ENCODE results near the gene PIK3C2G. TPM values are rescaled to one million over a fixed set of nuclear protein-coding genes. Genes with fewer than 3 reads are reported as not detected.

PIK3C2G gene
- total RNA-seq, 1 donor from 2014 or later, result 0.69 TPM

- Histone ChIP-seq H3K27ac (no peak overlapping the region), H3K4me3 (no peak overlapping the region), H3K4me1 (no peaks in the 10 kb centered on the region), H3K27me3 (no peaks in the 10 kb centered on the region), H3K36me3 (no peaks in the 10 kb centered on the region), H3K9me3 (no peaks in the 10 kb centered on the region)
- ATAC-seq (no peak), DNase-seq (no peak)
- intact Hi-C loops (cut with DNase I), result no loop called here
- TF ChIP-seq, protein P1, sequence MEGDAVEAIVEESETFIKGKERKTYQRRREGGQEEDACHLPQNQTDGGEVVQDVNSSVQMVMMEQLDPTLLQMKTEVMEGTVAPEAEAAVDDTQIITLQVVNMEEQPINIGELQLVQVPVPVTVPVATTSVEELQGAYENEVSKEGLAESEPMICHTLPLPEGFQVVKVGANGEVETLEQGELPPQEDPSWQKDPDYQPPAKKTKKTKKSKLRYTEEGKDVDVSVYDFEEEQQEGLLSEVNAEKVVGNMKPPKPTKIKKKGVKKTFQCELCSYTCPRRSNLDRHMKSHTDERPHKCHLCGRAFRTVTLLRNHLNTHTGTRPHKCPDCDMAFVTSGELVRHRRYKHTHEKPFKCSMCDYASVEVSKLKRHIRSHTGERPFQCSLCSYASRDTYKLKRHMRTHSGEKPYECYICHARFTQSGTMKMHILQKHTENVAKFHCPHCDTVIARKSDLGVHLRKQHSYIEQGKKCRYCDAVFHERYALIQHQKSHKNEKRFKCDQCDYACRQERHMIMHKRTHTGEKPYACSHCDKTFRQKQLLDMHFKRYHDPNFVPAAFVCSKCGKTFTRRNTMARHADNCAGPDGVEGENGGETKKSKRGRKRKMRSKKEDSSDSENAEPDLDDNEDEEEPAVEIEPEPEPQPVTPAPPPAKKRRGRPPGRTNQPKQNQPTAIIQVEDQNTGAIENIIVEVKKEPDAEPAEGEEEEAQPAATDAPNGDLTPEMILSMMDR (IDR thresholded peaks at IDR 0.05), result no peak
Observed at GRCh38 chr12:18595412-18595811, 334.1 kb downstream of the PIK3C2G start.

DNA sequence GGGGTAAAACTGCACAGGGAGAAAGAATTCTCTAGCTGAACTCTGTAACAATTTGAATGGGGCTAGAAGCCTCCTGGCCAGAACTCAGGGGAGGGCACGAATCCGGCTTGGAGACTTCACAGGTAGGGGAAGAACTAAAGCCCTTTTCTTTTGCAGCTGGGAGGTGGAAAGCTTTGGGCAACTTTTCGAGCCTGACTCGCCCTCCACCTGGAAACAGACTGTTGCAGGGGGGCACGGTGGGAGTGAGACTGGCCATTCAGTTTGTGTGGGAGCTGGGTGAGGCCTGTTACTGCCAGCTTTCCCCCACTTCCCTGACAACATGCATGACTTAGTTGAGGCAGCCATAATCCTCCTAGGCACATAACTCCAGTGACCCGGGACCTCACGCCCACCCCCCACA lies 340.6 kb downstream of the PIK3C2G start:
- no peak for ATAC-seq
- Histone ChIP-seq H3K36me3 (no peaks in the 10 kb centered on the region), H3K9me3 (no peaks in the 10 kb centered on the region), H3K27ac (no peak overlapping the region), H3K27me3 (no peaks in the 10 kb centered on the region), H3K4me1 (no peaks in the 10 kb centered on the region), H3K4me3 (no peak overlapping the region)
- no peak for DNase-seq
- TF ChIP-seq, protein P1 (IDR thresholded peaks at IDR 0.05), result no peak
- intact Hi-C loops (cut with DNase I), result no loop called here

DNA sequence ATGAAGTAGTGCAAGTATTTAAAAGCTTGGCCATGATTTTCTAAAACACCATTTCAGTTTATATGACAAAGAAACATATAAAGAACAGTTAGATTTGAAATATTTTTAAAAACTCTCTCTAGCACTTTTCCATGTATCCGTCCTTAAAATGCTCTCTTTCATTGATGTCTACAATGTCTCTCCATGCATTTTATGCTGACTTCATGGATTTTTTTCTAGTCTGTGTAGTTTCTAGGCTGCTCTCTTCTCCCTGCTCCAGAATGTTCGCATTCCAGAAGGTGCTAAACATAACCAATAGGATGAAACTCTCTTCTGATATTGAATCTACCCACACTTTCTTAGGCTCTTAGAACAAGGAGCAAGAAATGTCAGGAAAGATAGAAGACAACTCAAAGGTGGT lies 351.7 kb downstream of the PIK3C2G start:
- H3K27ac ChIP-seq, result no peak overlapping the region
- TF ChIP-seq, protein P1 (IDR thresholded peaks at IDR 0.05), result no peak
- intact Hi-C loops (cut with DNase I), result no loop called here
- no peaks in the 10 kb centered on the region for H3K4me1 ChIP-seq
- no peak overlapping the region for H3K4me3 ChIP-seq
- DNase-seq (no peak), ATAC-seq (no peak)
- no peaks in the 10 kb centered on the region for H3K36me3 ChIP-seq
- H3K27me3 ChIP-seq, result no peaks in the 10 kb centered on the region
- no peaks in the 10 kb centered on the region for H3K9me3 ChIP-seq

DNA sequence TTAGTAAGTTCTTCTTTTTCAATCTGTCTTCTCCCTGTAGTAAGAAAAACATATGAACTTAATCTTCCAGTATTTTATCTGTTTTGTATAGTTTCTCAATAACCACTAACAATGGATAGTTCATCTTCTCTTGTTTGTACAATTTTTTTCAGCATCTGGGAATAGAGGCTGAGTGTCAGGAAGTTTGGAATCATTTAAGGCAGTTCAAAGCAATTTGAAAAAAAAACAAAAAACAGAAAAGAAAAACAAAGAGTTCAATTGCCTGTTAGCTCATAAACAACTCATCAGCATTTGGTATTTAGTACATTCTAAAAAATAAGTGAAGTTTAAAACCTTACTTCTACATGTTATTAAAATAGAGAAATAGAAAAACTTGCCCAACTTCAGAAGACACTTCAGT lies 359.7 kb downstream of the PIK3C2G start:
- Histone ChIP-seq H3K4me3 (no peak overlapping the region), H3K27me3 (no peaks in the 10 kb centered on the region), H3K27ac (no peak overlapping the region), H3K36me3 (no peaks in the 10 kb centered on the region), H3K9me3 (no peaks in the 10 kb centered on the region), H3K4me1 (no peaks in the 10 kb centered on the region)
- ATAC-seq (no peak), DNase-seq (no peak)
- intact Hi-C loops (cut with DNase I), result no loop called here
- TF ChIP-seq, protein P1 (IDR thresholded peaks at IDR 0.05), result no peak

- ATAC-seq (no peak), DNase-seq (no peak)
- intact Hi-C loops (cut with DNase I), result no loop called here
- no peaks in the 10 kb centered on the region for H3K4me1 ChIP-seq
- H3K4me3 ChIP-seq, result no peak overlapping the region
- H3K36me3 ChIP-seq, result no peaks in the 10 kb centered on the region
- peaks cover 10% of the 10 kb centered on the region for H3K9me3 ChIP-seq
- no peak overlapping the region for H3K27ac ChIP-seq
- TF ChIP-seq, protein P1 (IDR thresholded peaks at IDR 0.05), result no peak
- no peaks in the 10 kb centered on the region for H3K27me3 ChIP-seq
Observed at GRCh38 chr12:18629445-18629844, 368.1 kb downstream of the PIK3C2G start.

GRCh38 chr12:18629916-18630315 lies 368.6 kb downstream of the PIK3C2G start:
- H3K27ac ChIP-seq, result no peak overlapping the region
- H3K36me3 ChIP-seq, result no peaks in the 10 kb centered on the region
- H3K4me1 ChIP-seq, result no peaks in the 10 kb centered on the region
- no peak for DNase-seq
- ATAC-seq, result no peak
- TF ChIP-seq, protein P1 (IDR thresholded peaks at IDR 0.05), result no peak
- no peaks in the 10 kb centered on the region for H3K27me3 ChIP-seq
- peaks cover 10% of the 10 kb centered on the region for H3K9me3 ChIP-seq
- no peak overlapping the region for H3K4me3 ChIP-seq
- intact Hi-C loops (cut with DNase I), result no loop called here

Measured in upper lobe of right lung (tissue), 1 donor.